Measurements from ENCODE around the gene GRPEL2. TPM values are rescaled to one million over a fixed set of nuclear protein-coding genes. Genes with fewer than 3 reads are reported as not detected.

GRPEL2 gene
- total RNA-seq, 1 donor from 2014 or later = 15.1 TPM

DNA sequence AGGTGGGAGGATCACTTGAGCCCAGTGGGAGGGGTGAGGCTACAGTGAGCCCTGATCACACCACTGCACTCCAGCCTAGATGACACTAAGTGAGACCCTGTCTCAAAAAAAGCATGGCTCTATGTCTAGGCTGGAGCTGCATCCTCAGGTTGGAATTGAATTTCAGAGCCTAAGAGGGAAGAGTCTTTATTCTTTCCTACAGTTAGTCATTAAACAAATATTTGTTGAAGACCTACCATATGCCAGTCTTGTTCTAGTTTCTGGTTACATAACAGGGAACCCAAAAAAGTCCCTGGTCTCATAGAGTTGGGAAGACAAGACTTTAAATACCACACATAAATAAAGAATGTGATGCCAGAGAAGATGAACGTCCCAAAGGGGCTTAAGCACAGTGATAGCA, 6.9 kb upstream of the GRPEL2 start:
- no peak for ATAC-seq

DNA sequence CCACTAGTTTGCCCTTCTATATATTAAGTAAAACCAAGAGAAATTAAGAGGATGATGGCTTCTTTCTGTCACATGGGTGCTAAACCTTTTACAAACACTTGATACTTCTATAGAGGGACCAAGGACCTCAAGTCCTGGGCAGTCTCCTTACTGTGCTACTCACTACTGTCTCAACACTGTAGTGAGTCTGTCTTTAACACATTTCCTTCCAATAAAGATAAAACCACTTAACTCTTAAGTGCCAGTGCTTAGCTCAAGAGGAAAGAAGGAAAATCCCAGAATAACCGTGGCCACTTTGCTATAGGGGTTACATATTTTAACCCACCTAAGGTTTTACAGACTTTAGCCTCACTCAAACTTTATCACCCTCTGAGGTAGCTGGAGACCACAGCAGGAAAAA, 4.4 kb upstream of the GRPEL2 start:
- TF ChIP-seq, protein P1, sequence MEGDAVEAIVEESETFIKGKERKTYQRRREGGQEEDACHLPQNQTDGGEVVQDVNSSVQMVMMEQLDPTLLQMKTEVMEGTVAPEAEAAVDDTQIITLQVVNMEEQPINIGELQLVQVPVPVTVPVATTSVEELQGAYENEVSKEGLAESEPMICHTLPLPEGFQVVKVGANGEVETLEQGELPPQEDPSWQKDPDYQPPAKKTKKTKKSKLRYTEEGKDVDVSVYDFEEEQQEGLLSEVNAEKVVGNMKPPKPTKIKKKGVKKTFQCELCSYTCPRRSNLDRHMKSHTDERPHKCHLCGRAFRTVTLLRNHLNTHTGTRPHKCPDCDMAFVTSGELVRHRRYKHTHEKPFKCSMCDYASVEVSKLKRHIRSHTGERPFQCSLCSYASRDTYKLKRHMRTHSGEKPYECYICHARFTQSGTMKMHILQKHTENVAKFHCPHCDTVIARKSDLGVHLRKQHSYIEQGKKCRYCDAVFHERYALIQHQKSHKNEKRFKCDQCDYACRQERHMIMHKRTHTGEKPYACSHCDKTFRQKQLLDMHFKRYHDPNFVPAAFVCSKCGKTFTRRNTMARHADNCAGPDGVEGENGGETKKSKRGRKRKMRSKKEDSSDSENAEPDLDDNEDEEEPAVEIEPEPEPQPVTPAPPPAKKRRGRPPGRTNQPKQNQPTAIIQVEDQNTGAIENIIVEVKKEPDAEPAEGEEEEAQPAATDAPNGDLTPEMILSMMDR (IDR thresholded peaks at IDR 0.05) = no peak
- intact Hi-C loops (cut with DNase I) = no loop called here
- Histone ChIP-seq H3K4me1 (peaks cover 14% of the 10 kb centered on the region), H3K27me3 (ENCODE audit: low read depth) (no peaks in the 10 kb centered on the region), H3K36me3 (peaks cover 12% of the 10 kb centered on the region), H3K9me3 (no peaks in the 10 kb centered on the region), H3K27ac (no peak overlapping the region), H3K4me3 (no peak overlapping the region)
- DNase-seq (no peak), ATAC-seq (no peak)

More for the DNA sequence above, 6.9 kb upstream of the GRPEL2 start:
- TF ChIP-seq, protein P1 (IDR thresholded peaks at IDR 0.05) = no peak
- Histone ChIP-seq H3K4me1 (no peaks in the 10 kb centered on the region), H3K27ac (no peak overlapping the region), H3K4me3 (no peak overlapping the region), H3K9me3 (no peaks in the 10 kb centered on the region), H3K27me3 (ENCODE audit: low read depth) (no peaks in the 10 kb centered on the region), H3K36me3 (peaks cover 29% of the 10 kb centered on the region)
- DNase-seq = no peak
- intact Hi-C loops (cut with DNase I) = no loop called here

DNA sequence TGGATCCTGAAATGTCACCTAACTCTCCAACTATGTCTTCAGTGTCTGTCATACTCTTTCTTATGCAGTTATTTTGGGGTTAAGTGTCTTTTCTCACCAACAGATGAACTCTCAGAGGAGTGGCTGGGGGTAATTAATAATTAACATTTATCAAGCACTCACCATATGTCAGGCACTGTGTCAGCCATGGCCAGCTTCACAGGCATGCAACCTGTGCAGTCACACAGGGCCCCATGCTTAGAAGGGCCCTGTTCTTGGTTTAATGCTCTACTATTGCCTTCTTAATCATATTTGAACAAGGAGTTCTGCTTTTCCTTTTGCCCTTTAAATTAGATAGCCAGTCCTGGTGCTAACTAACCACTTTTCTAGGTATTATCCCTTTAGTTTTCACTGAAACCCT, 3.4 kb upstream of the GRPEL2 start:
- DNase-seq = no peak
- intact Hi-C loops (cut with DNase I) = no loop called here
- Histone ChIP-seq H3K9me3 (no peaks in the 10 kb centered on the region), H3K4me1 (peaks cover 19% of the 10 kb centered on the region), H3K27me3 (ENCODE audit: low read depth) (no peaks in the 10 kb centered on the region), H3K27ac (no peak overlapping the region), H3K4me3 (no peak overlapping the region), H3K36me3 (peaks cover 11% of the 10 kb centered on the region)
- ATAC-seq = no peak
- TF ChIP-seq, protein P1 (IDR thresholded peaks at IDR 0.05) = no peak

DNA sequence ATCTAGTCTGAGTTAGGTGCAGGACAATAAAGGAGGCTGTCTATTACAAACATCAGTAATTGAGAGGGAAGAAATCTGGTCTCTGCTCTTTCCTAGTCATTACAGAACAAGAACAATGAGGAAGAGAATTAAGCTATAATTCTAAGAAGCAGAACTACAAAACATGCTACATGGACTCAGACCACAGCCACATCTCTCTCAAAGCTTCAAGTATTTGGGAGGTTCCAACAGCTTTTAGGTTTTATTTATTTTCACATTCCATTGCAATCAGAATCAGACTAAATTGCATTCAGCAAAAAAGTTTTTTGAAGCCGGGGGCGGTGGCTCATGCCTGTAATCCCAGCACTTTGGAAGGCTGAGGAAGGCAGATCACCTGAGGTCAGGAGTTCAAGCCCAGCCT, 1.1 kb upstream of the GRPEL2 start:
- Histone ChIP-seq H3K36me3 (peaks cover 24% of the 10 kb centered on the region), H3K4me3 (no peak overlapping the region), H3K9me3 (no peaks in the 10 kb centered on the region), H3K27ac (peak overlapping the region; percentile 82), H3K4me1 (peaks cover 29% of the 10 kb centered on the region), H3K27me3 (ENCODE audit: low read depth) (no peaks in the 10 kb centered on the region)
- TF ChIP-seq, protein P1 (IDR thresholded peaks at IDR 0.05) = no peak
- DNase-seq (no peak), ATAC-seq (no peak)
- intact Hi-C loops (cut with DNase I) = no loop called here

DNA sequence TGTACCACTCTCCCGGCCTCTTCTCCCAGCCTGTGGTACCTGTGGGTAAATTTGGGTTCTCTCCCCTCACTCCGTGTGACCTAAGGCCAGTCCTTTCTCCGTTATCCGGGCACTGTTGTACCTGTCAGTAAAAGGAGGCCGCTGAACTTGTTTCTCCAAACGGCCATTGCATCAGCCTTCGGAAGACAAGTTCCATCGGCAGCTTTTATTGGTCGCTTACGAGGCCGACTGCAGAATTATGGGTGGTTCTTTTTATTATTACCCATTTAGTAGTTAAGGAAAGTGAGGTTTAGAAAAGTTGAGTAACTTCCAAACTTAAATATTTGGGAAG, 558 bp downstream of the GRPEL2 start:
- H3K4me3 ChIP-seq = peak overlapping the region; percentile 92
- no peaks in the 10 kb centered on the region for H3K9me3 ChIP-seq
- ATAC-seq (peak in 1 of 2 donors; percentile 4), DNase-seq (no peak)
- intact Hi-C loops (cut with DNase I) = no loop called here
- peak overlapping the region; percentile 82 for H3K27ac ChIP-seq
- H3K36me3 ChIP-seq = peaks cover 31% of the 10 kb centered on the region
- H3K4me1 ChIP-seq = peaks cover 29% of the 10 kb centered on the region
- H3K27me3 ChIP-seq (ENCODE audit: low read depth) = no peaks in the 10 kb centered on the region
- TF ChIP-seq, protein P1 (IDR thresholded peaks at IDR 0.05) = no peak

DNA sequence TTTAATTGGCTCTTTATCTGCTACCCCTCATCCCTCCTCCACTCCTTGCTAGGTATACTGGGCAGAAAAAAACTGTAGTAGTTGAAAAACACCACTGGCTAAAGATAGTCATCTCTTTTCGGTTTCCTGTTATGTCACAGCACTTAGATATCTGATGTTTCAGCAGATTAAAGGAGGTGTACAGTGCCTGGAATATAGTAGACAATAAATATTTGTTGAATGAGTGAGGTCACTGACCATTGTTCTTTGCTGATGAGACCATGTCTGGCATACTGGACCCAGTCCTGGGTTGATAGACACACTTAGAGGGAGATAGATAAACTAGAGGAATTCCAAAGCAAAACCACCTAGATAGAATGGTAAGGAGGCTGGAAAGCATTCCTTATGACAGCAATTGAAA, 3.2 kb downstream of the GRPEL2 start:
- H3K4me3 ChIP-seq = no peak overlapping the region
- intact Hi-C loops (cut with DNase I) = no loop called here
- peaks cover 29% of the 10 kb centered on the region for H3K4me1 ChIP-seq
- TF ChIP-seq, protein P1 (IDR thresholded peaks at IDR 0.05) = no peak
- no peak for ATAC-seq
- H3K9me3 ChIP-seq = no peaks in the 10 kb centered on the region
- DNase-seq = no peak
- no peaks in the 10 kb centered on the region for H3K27me3 ChIP-seq (ENCODE audit: low read depth)
- peak overlapping the region; percentile 14 for H3K27ac ChIP-seq
- H3K36me3 ChIP-seq = peaks cover 57% of the 10 kb centered on the region
